ENCODE measurements around the gene SLFN13. TPM values are rescaled to one million over a fixed set of nuclear protein-coding genes. Genes with fewer than 3 reads are reported as not detected.
"Not testable (repeated sequence)": the region's sequence is repeated elsewhere in the genome, so short reads cannot be mapped to it uniquely, and the experiment has no call there.

Gene SLFN13
- total RNA-seq, 2 experiments from 2014 or later = 82.6 to 96.7 TPM

GRCh38 chr17:35429702-35430101 lies 18.9 kb downstream of the SLFN13 start:
- no peaks in the 10 kb centered on the region for H3K9me3 Mint-ChIP-seq
- CTCF ChIA-PET = no interaction called here
- no peaks in the 10 kb centered on the region for H3K27me3 Mint-ChIP-seq
- H3K4me3 Mint-ChIP-seq = no peak overlapping the region
- no peak for DNase-seq
- peaks cover 71% of the 10 kb centered on the region for H3K36me3 Mint-ChIP-seq (ENCODE audit: low read depth)
- H3K27ac Mint-ChIP-seq = no peak overlapping the region
- POLR2A ChIA-PET = interaction anchor here (2.0 kb wide), 1 partner anchor 18 kb away, joined by 8 read pairs; the partner anchor contains the start of gene SLFN13
- H3K4me1 Mint-ChIP-seq = peaks cover 61% of the 10 kb centered on the region

DNA sequence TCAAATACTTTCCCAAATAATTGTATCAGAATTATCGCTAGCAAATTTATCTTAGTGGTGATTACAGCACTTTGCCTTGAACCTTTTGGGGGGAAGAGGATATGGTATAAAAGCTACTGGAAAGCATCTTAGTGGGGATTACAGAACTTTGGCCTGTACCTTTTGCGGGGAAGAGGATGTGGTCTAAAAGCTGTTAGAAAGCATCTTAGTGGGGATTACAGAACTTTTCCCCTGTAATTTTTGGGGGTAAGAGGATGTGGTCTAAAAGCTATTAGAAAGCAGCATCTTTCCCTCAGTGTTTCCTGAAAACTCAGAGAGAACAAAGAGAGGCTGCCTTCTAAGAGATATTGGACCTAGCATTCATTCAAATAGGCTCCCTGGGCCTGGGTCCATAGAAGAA lies 20.3 kb downstream of the SLFN13 start:
- Mint-ChIP-seq H3K9me3 (no peaks in the 10 kb centered on the region), H3K27me3 (no peaks in the 10 kb centered on the region), H3K4me1 (peaks cover 49% of the 10 kb centered on the region), H3K36me3 (ENCODE audit: low read depth) (peaks cover 68% of the 10 kb centered on the region), H3K27ac (peak overlapping the region; percentile 37), H3K4me3 (no peak overlapping the region)
- ChIA-PET CTCF (no interaction called here), POLR2A (interaction anchor here (1.1 to 2.0 kb wide), 3 partner anchors 19 to 116 kb away, joined by 3 to 8 read pairs (median 4); partner anchors contain the start of genes SLFN11 and SLFN13)
- no peak for DNase-seq

DNA sequence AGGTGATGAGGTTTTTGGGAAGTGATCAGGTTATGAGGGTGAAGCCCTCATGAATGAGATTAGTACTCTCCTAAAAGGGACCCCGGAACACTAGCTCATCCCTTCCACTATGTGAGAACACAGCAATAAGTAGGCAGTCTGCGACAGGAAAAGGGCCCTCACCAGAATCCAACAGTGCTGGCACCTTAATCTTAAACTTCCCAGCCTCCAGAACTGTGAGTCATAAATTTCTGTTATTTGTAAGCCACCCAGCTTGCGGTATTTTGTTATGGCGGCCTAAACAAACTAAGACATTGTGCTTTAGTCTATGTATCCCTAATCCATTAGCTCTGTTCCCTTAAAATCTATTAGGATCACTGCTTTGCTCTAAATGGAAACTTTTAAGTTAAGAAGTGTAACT lies 24.8 kb downstream of the SLFN13 start:
- Mint-ChIP-seq H3K4me3 (no peak overlapping the region), H3K27ac (no peak overlapping the region), H3K9me3 (no peaks in the 10 kb centered on the region), H3K27me3 (no peaks in the 10 kb centered on the region), H3K4me1 (peaks cover 12% of the 10 kb centered on the region), H3K36me3 (ENCODE audit: low read depth) (peaks cover 64% of the 10 kb centered on the region)
- ChIA-PET CTCF (no interaction called here), POLR2A (no interaction called here)
- DNase-seq = no peak

DNA sequence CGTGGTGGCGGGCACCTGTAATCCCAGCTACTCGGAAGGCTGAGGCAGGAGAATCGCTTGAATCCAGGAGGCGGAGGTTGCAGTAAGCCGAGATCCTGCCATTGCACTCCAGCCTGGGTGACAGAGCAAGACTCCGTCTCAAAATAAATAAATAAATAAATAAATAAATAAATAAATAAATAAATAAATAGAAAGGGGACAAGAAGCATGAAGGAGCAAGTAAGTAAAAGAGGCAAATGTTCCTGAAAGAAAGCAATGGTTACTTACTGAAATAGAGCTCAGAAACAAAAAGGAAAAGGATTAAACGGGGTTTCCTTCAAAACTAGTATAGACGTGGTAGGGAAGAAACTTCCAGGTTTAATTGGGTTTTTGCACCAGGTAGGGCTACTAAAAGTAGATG lies 27.5 kb downstream of the SLFN13 start:
- H3K27ac Mint-ChIP-seq, POLR2A ChIA-PET, DNase-seq, H3K4me3 Mint-ChIP-seq, H3K9me3 Mint-ChIP-seq, H3K27me3 Mint-ChIP-seq, H3K4me1 Mint-ChIP-seq, CTCF ChIA-PET: not testable (repeated sequence)
- H3K36me3 Mint-ChIP-seq (ENCODE audit: low read depth) = peaks cover 57% of the 10 kb centered on the region

DNA sequence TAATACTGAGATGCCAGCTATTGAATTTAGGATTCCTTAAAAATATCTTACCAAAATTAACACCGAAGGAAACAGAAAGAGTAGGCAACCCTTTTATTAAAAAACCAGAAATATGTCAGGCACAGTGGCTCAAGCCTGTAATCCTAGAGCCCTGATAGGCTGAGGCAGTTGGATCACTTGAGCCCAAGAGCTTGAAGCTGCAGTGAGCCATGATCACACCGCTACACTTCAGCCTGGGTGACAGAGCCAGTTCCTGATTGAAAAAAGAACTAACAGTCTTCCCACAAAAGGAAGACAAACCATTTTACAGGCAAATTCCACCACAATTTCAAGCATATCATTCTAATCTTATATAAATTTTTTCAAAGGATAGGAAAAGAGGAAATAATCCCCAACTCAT lies 31.9 kb downstream of the SLFN13 start:
- Mint-ChIP-seq H3K27me3 (no peaks in the 10 kb centered on the region), H3K27ac (no peak overlapping the region), H3K4me3 (no peak overlapping the region), H3K4me1 (peaks cover 4% of the 10 kb centered on the region), H3K9me3 (peaks cover 13% of the 10 kb centered on the region), H3K36me3 (ENCODE audit: low read depth) (peaks cover 72% of the 10 kb centered on the region)
- ChIA-PET POLR2A (no interaction called here), CTCF (no interaction called here)
- DNase-seq = no peak

- H3K27ac Mint-ChIP-seq, H3K4me1 Mint-ChIP-seq, H3K4me3 Mint-ChIP-seq, CTCF ChIA-PET, POLR2A ChIA-PET, H3K27me3 Mint-ChIP-seq, DNase-seq: not testable (repeated sequence)
- peaks cover 83% of the 10 kb centered on the region for H3K36me3 Mint-ChIP-seq (ENCODE audit: low read depth)
- peaks cover 13% of the 10 kb centered on the region for H3K9me3 Mint-ChIP-seq
Observed at GRCh38 chr17:35414707-35415106, 33.9 kb downstream of the SLFN13 start.

- H3K9me3 Mint-ChIP-seq = peaks cover 13% of the 10 kb centered on the region
- H3K27ac Mint-ChIP-seq = no peak overlapping the region
- ChIA-PET CTCF (no interaction called here), POLR2A (no interaction called here)
- no peak overlapping the region for H3K4me3 Mint-ChIP-seq
- no peaks in the 10 kb centered on the region for H3K27me3 Mint-ChIP-seq
- no peak for DNase-seq
- peaks cover 4% of the 10 kb centered on the region for H3K4me1 Mint-ChIP-seq
- H3K36me3 Mint-ChIP-seq (ENCODE audit: low read depth) = peaks cover 83% of the 10 kb centered on the region
Observed at GRCh38 chr17:35414247-35414646, 34.3 kb downstream of the SLFN13 start.

DNA sequence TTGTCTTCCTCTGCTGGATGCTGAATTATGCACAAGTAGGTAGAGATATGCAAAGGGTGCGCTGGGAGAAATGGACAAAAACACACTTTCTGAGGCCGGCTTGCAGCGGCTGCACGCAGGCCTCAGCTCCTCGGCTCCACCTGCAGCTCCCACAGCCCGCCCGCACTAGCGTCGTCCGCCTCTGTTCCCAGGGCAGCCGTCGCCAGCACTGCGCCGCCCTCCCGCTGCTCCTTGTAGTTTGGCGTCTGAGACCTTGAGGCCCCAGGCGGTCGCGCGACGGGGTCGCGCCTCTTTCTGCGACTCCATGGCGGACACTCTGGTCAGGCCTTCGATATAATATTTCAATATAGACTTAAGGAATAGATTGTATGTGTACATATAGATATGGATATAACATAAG lies 41.0 kb downstream of the SLFN13 start:
- Mint-ChIP-seq H3K36me3 (ENCODE audit: low read depth) (peaks cover 52% of the 10 kb centered on the region), H3K4me1 (no peaks in the 10 kb centered on the region), H3K27ac (no peak overlapping the region), H3K9me3 (no peaks in the 10 kb centered on the region), H3K27me3 (no peaks in the 10 kb centered on the region), H3K4me3 (no peak overlapping the region)
- POLR2A ChIA-PET = no interaction called here
- no peak for DNase-seq
- CTCF ChIA-PET = no interaction called here

DNA sequence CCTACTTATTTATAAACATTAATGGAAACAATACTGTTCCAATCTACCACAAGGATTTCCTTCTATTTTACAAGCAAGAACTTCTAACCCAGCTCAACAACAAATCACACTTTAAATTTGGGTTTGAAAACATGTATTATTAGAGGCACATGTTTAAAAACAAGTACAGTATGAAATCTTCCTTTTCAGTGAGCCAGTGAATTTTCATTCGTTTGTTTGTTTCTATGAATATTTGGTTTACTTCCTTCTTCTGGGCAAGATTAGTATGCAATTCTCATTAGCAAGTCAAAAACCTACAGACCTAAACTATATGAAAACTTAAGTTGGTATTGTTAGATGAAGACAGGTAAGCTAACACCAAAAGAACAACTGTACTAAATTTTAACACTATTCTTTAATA lies 42.0 kb downstream of the SLFN13 start:
- no peak overlapping the region for H3K4me3 Mint-ChIP-seq
- H3K27ac Mint-ChIP-seq = no peak overlapping the region
- H3K9me3 Mint-ChIP-seq = no peaks in the 10 kb centered on the region
- DNase-seq = no peak
- POLR2A ChIA-PET = no interaction called here
- no peaks in the 10 kb centered on the region for H3K4me1 Mint-ChIP-seq
- H3K36me3 Mint-ChIP-seq (ENCODE audit: low read depth) = peaks cover 50% of the 10 kb centered on the region
- CTCF ChIA-PET = interaction anchor here (1.2 kb wide), 1 partner anchor 94 kb away, joined by 3 read pairs; no protein-coding TSS in a partner anchor
- H3K27me3 Mint-ChIP-seq = no peaks in the 10 kb centered on the region

DNA sequence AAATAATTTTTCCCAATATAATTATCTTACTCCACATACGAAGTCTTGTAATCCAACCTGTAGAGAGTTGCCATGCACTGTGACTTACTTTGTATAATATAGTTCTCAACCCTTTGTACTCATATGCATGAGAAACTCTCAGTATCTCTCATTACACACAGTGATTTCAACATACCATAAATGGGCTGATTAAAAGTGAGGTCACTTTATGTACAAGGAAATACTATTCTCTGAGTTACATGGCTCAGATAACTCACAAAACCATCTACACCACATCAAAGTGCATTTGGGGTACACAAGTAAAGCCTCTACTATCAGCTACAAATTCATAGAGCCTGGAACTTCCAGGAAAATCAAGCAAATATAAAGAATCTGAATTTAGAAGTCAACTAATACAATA lies 44.2 kb downstream of the SLFN13 start:
- H3K4me3 Mint-ChIP-seq = no peak overlapping the region
- CTCF ChIA-PET = no interaction called here

DNA sequence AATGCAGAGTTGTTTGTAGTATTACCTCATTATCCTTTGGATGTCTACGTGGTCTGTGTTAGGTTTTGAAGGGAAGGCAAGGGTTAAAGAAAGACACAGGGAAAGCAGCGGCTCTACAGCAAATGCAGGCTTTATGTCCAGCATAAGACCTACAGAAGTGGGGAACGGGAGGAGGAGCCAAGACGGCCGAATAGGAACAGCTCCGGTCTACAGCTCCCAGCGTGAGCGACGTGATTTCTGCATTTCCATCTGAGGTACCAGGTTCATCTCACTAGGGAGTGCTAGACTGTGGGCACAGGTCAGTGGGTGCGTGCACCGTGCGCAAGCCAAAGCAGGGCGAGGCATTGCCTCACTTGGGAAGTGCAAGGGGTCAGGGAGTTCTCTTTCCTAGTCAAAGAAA lies 54.8 kb downstream of the SLFN13 start:
- H3K36me3 Mint-ChIP-seq (ENCODE audit: low read depth) = peaks cover 11% of the 10 kb centered on the region
- CTCF ChIA-PET, H3K27me3 Mint-ChIP-seq, H3K9me3 Mint-ChIP-seq, H3K27ac Mint-ChIP-seq, DNase-seq, POLR2A ChIA-PET, H3K4me1 Mint-ChIP-seq, H3K4me3 Mint-ChIP-seq: not testable (repeated sequence)

More for the DNA sequence above, 44.2 kb downstream of the SLFN13 start:
- peaks cover 30% of the 10 kb centered on the region for H3K36me3 Mint-ChIP-seq (ENCODE audit: low read depth)
- H3K9me3 Mint-ChIP-seq = peaks cover 3% of the 10 kb centered on the region
- H3K4me1 Mint-ChIP-seq = no peaks in the 10 kb centered on the region
- no peak overlapping the region for H3K27ac Mint-ChIP-seq
- DNase-seq = no peak
- POLR2A ChIA-PET = no interaction called here
- H3K27me3 Mint-ChIP-seq = no peaks in the 10 kb centered on the region

DNA sequence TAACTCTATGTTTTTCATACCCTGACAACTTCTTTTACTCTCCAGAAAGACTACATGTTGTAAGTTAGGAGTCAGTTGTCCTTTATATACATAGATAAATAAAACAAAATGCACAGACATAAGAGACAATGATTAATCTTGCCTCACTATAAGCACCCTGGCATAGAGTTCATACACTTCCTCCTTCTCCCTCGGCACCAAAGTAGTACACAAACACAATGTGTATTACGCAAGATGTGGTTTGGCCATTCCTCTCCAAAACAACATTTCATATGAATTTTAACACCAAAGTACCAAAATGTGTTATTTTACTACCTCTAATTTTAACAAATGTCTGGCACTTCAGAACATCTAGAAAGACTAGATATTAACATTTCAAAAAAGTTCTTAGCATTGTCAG lies 57.9 kb downstream of the SLFN13 start:
- ChIA-PET POLR2A (no interaction called here), CTCF (no interaction called here)
- no peak for DNase-seq
- Mint-ChIP-seq H3K27ac (no peak overlapping the region), H3K4me1 (no peaks in the 10 kb centered on the region), H3K9me3 (peaks cover 2% of the 10 kb centered on the region), H3K4me3 (no peak overlapping the region), H3K36me3 (ENCODE audit: low read depth) (peaks cover 15% of the 10 kb centered on the region), H3K27me3 (peaks cover 2% of the 10 kb centered on the region)

DNA sequence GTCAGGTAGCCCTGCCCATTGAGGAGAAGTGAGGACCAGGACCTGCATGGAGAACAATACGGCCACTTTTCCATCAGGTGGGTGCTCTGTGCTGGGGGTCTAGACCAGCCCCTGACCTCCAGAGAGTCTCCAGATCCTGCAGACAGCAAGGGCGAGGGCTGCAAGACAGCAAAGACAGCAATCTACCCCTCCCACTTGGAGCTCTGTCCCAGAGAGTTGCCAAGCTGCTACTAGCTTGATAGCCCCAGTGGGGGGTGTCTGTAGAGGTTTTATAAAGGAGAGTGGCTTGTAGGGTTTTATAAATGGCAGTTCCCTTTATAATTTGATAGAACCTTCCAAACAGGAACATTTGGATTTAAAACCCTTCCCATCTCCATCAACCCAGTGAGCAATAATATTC lies 58.4 kb downstream of the SLFN13 start:
- CTCF ChIA-PET = no interaction called here
- Mint-ChIP-seq H3K27me3 (peaks cover 2% of the 10 kb centered on the region), H3K9me3 (peaks cover 2% of the 10 kb centered on the region), H3K4me1 (no peaks in the 10 kb centered on the region), H3K36me3 (ENCODE audit: low read depth) (peaks cover 16% of the 10 kb centered on the region), H3K4me3 (no peak overlapping the region), H3K27ac (no peak overlapping the region)
- no peak for DNase-seq
- POLR2A ChIA-PET = no interaction called here

GRCh38 chr17:35387496-35387895 lies 61.1 kb downstream of the SLFN13 start:
- Mint-ChIP-seq H3K27ac (no peak overlapping the region), H3K4me1 (no peaks in the 10 kb centered on the region), H3K36me3 (ENCODE audit: low read depth) (peaks cover 20% of the 10 kb centered on the region), H3K27me3 (peaks cover 2% of the 10 kb centered on the region), H3K4me3 (no peak overlapping the region), H3K9me3 (peaks cover 11% of the 10 kb centered on the region)
- CTCF ChIA-PET = no interaction called here
- DNase-seq = no peak
- POLR2A ChIA-PET = no interaction called here
